ENCODE data around the gene REEP2.

- no peak for TF ChIP-seq EZH2 (IDR thresholded peaks at IDR 0.05; ENCODE audit: borderline replicate concordance)
- no peak for TF ChIP-seq CTCF (IDR thresholded peaks at IDR 0.05; ENCODE audit: poor library complexity)
Measured at GRCh38 chr5:138455232-138455930, 16.5 kb downstream of the REEP2 start.
